ENCODE results near the gene ATXN10. TPM values are rescaled to one million over a fixed set of nuclear protein-coding genes. Genes with fewer than 3 reads are reported as not detected.

ATXN10 gene
- total and polyA plus RNA-seq, 2 of the 8 experiments (the other 6 are each of a cell fraction or from before 2014, with no cell fraction given), result 134 to 210 TPM

- no peak overlapping the region for H2BK12ac ChIP-seq (ENCODE audit: low read depth, low read length)
- no peak overlapping the region for H2BK20ac ChIP-seq (ENCODE audit: low read length)
- no peak overlapping the region for H3K18ac ChIP-seq (ENCODE audit: extremely low read depth, low read length)
- no peak overlapping the region for H4K91ac ChIP-seq (replicated peaks; ENCODE audit: insufficient read length, low read length)
- H3K36me3 ChIP-seq (ENCODE audit: control insufficient read depth in 2 of 4, insufficient read depth in 4 of 4, low read length in 3 of 4), result peaks cover 0 to 10% (median 0%) of the 10 kb centered on the region in 4 experiments; a peak in 3 of 8 replicates
- H2BK15ac ChIP-seq (ENCODE audit: low read length), result no peak overlapping the region
- peaks cover 0 to 5% (median 0%) of the 10 kb centered on the region in 4 experiments; a peak in 1 of 7 replicates for H3K4me1 ChIP-seq (replicated peaks in 1 of 4; ENCODE audit: control insufficient read depth in 3 of 4, insufficient read depth in 4 of 4, low read length in 3 of 4)
- no peak overlapping the region for H2AK5ac ChIP-seq (ENCODE audit: low read depth, low read length)
- DNase-seq (ENCODE audit: low read depth in 1 of 2, low spot score in 2 of 2) (no peak), FAIRE-seq (no peak)
- no peak overlapping the region for H2BK120ac ChIP-seq (replicated peaks; ENCODE audit: low read depth, low read length)
- no peaks in the 10 kb centered on the region for H3K79me1 ChIP-seq (ENCODE audit: low read depth, low read length)
- no peak overlapping the region for H3K14ac ChIP-seq (ENCODE audit: insufficient read length)
- no peak overlapping the region for H3K56ac ChIP-seq (replicated peaks; ENCODE audit: insufficient read length, low read depth, low read length)
- no peak overlapping the region for H4K5ac ChIP-seq (ENCODE audit: insufficient read length, low read depth, low read length)
- H3K23ac ChIP-seq (ENCODE audit: insufficient read length), result no peak overlapping the region
- no peaks in the 10 kb centered on the region for H3K9me3 ChIP-seq (ENCODE audit: insufficient read depth in 2 of 2, low read depth in 1 of 2, low read length in 1 of 2)
- no peak overlapping the region for H3K4me2 ChIP-seq (ENCODE audit: insufficient read depth in 1 of 2, low read depth in 2 of 2, low read length in 2 of 2)
- H3K9ac ChIP-seq (replicated peaks in 1 of 4; ENCODE audit: extremely low read depth in 1 of 4, low read depth in 3 of 4, low read length in 3 of 4), result no peak overlapping the region
- ChIA-PET CTCF (ENCODE audit: partially characterized antibody) (interaction anchor here (0.7 to 3.1 kb wide), 4 partner anchors 15 to 50 kb away, joined by 3 to 13 read pairs (median 4); no protein-coding TSS in a partner anchor), POLR2A (ENCODE audit: partially characterized antibody) (no interaction called here)
- no peak overlapping the region for H3K4ac ChIP-seq (replicated peaks; ENCODE audit: insufficient read length, low read depth, low read length)
- H3K27me3 ChIP-seq (replicated peaks in 1 of 4; ENCODE audit: control insufficient read depth in 3 of 4, extremely low read depth in 1 of 4, insufficient read depth in 3 of 4, low read length in 3 of 4), result no peaks in the 10 kb centered on the region
- H2BK5ac ChIP-seq (ENCODE audit: low read depth, low read length), result no peak overlapping the region
- 91% methylated on average over 10 of the region's 10 CpGs; no CpG with 5 or more reads in 1 of the 2 experiments for WGBS, 2 experiments (ENCODE audit: extremely low coverage in 1 of 2, insufficient coverage in 1 of 2, insufficient read length in 1 of 2, insufficient replicate concordance in 2 of 2, low coverage in 1 of 2, low lambda C conversion rate in 2 of 2, missing lambda C conversion rate in 1 of 2)
- no peaks in the 10 kb centered on the region for H3K79me2 ChIP-seq (ENCODE audit: control insufficient read depth in 1 of 2, insufficient read depth in 2 of 2, low read length in 2 of 2)
- H4K20me1 ChIP-seq (replicated peaks in 1 of 2; ENCODE audit: control insufficient read depth in 1 of 2, insufficient read depth in 2 of 2, low read length in 2 of 2), result peaks cover 4 to 6% of the 10 kb centered on the region in 2 experiments
- no peak overlapping the region for H3K4me3 ChIP-seq (ENCODE audit: extremely low read depth in 1 of 4, insufficient read depth in 2 of 4, low read depth in 3 of 4, low read length in 4 of 4)
- H3K27ac ChIP-seq (ENCODE audit: low read depth, low read length), result no peak overlapping the region
- H2AFZ ChIP-seq (ENCODE audit: low read length), result no peak overlapping the region
- H3K23me2 ChIP-seq (ENCODE audit: low read depth, low read length), result no peaks in the 10 kb centered on the region
- H4K8ac ChIP-seq (ENCODE audit: extremely low read depth, insufficient read depth, low read length), result no peak overlapping the region
- no peak for TF ChIP-seq GABPA (IDR thresholded peaks at IDR 0.05; ENCODE audit: borderline replicate concordance, insufficient read depth, low read length)
- TF ChIP-seq KDM1A (IDR thresholded peaks at IDR 0.05; ENCODE audit: borderline replicate concordance, low read length), result no peak
- no peak for TF ChIP-seq RXRA (IDR thresholded peaks at IDR 0.05; ENCODE audit: insufficient read depth, low read depth, low read length)
- TF ChIP-seq TAF7 (optimal IDR thresholded peaks at IDR 0.05; ENCODE audit: borderline replicate concordance, low read depth, low read length), result no peak
- no peak for TF ChIP-seq POU5F1 (IDR thresholded peaks at IDR 0.05; ENCODE audit: low read depth, low read length)
- no peak for TF ChIP-seq CREB1 (IDR thresholded peaks at IDR 0.05)
- no peak for TF ChIP-seq JUN (IDR thresholded peaks at IDR 0.05; ENCODE audit: low read depth, low read length)
- TF ChIP-seq SP2 (IDR thresholded peaks at IDR 0.05; ENCODE audit: low read length), result no peak
- TF ChIP-seq RBBP5 (IDR thresholded peaks at IDR 0.05; ENCODE audit: borderline replicate concordance, low read depth, low read length), result no peak
- TF ChIP-seq JUND (IDR thresholded peaks at IDR 0.05; ENCODE audit: low read length), result no peak
- TF ChIP-seq ASH2L (IDR thresholded peaks at IDR 0.05; ENCODE audit: low read length), result no peak
- TF ChIP-seq BRCA1 (IDR thresholded peaks at IDR 0.05; ENCODE audit: low read depth, low read length), result no peak
- TF ChIP-seq FOSL1 (IDR thresholded peaks at IDR 0.05; ENCODE audit: insufficient read depth, low read depth, low read length), result no peak
- no peak for TF ChIP-seq ATF2 (IDR thresholded peaks at IDR 0.05; ENCODE audit: low read length)
Observed at GRCh38 chr22:45834795-45835194, 163.2 kb downstream of the ATXN10 start.

Data from H1 (cell line).